ENCODE results near the gene CABP1.

CABP1 gene

DNA sequence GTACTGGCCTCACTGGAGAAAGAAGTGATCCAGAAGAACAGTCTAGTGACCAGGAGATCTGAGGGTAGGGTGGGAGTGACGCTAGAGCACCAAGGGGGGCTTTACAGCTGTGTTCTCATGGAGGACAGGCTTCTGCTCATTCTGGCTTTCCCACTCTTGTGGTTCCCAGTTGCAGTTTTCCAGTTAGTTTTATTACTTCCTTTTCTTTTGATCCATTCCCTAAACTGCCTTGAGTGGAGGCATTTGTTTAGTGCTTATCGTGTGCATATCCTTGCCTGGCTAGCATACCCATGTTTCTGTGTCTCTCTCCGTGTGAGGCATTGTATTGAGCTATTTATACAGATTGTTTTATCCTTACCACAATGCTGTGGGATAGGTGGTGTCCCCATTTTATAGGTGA lies 50.6 kb downstream of the CABP1 start:
- TF ChIP-seq, protein P1, sequence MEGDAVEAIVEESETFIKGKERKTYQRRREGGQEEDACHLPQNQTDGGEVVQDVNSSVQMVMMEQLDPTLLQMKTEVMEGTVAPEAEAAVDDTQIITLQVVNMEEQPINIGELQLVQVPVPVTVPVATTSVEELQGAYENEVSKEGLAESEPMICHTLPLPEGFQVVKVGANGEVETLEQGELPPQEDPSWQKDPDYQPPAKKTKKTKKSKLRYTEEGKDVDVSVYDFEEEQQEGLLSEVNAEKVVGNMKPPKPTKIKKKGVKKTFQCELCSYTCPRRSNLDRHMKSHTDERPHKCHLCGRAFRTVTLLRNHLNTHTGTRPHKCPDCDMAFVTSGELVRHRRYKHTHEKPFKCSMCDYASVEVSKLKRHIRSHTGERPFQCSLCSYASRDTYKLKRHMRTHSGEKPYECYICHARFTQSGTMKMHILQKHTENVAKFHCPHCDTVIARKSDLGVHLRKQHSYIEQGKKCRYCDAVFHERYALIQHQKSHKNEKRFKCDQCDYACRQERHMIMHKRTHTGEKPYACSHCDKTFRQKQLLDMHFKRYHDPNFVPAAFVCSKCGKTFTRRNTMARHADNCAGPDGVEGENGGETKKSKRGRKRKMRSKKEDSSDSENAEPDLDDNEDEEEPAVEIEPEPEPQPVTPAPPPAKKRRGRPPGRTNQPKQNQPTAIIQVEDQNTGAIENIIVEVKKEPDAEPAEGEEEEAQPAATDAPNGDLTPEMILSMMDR (IDR thresholded peaks at IDR 0.05; ENCODE audit: borderline replicate concordance, insufficient read depth, low read depth, low read length) = no peak
- H3K4me3 ChIP-seq (ENCODE audit: low read depth, low read length) = no peak overlapping the region

DNA sequence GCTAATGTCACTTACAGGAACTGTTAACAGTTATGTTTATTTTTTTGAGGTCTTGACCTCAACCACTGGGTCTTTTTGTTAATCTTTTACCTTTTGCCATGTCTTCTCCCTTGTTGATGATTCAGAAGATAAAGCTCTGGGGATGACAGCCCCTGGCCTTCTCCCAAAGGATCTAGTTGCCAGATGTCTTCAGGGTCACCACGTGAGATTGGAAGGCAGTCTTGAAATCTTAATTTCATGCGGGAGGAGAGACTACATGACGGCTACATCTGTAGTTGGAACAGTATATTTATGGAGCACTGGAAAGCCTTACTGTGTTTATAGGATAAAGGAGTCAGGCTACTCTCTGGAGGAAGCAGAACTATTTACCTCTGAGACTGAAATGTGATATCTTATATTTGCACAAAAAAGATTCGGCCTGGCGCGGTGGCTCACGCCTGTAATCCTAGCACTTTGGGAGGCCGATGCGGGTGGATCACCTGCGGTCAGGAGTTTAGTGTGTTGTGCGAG lies 52.2 kb downstream of the CABP1 start:
- TF ChIP-seq, protein P1 (IDR thresholded peaks at IDR 0.05; ENCODE audit: borderline replicate concordance, insufficient read depth, low read depth, low read length) = no peak
- no peak overlapping the region for H3K4me3 ChIP-seq (ENCODE audit: low read depth, low read length)

DNA sequence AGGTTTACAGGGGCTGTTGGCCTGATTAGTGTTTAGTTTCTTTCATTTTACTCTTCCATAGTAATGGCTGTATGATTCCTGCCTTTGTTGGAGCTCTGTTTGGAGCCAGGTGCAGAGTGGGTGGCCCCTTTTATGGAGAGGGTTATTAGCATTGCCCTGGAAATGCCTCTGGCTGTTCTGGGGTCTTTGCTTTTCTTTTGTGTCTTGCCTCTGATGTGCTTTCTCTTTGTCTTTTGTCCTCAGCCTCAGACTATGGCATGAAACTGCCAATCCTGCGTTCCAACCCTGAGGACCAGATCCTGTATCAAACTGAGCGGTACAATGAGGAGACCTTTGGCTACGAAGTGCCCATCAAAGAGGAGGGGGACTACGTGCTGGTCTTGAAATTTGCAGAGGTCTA lies 53.4 kb downstream of the CABP1 start:
- no peak overlapping the region for H3K4me3 ChIP-seq (ENCODE audit: low read depth, low read length)

DNA sequence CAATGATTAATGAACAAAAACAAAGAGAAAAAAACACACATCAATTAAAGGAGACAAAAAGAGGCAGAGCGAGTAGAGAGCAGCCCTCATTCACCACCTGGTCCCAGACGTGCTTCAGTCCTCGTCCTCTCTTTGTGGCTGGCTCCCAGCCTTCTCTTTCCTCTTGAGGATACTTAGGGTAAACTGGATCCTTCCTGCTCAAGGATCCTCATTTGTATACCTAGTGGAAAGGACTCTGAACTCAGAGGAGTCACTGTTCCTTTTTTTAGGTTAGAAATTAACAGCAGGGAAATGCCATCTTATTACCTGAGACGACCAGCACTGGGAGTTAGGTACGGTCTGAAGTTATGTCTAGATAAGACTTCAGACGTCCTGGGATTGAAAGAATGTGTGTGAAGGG lies 56.2 kb downstream of the CABP1 start:
- TF ChIP-seq, protein P1 (IDR thresholded peaks at IDR 0.05; ENCODE audit: borderline replicate concordance, insufficient read depth, low read depth, low read length) = no peak
- H3K4me3 ChIP-seq (ENCODE audit: low read depth, low read length) = no peak overlapping the region

More for the DNA sequence above, 53.4 kb downstream of the CABP1 start:
- TF ChIP-seq, protein P1 (IDR thresholded peaks at IDR 0.05; ENCODE audit: borderline replicate concordance, insufficient read depth, low read depth, low read length) = no peak

DNA sequence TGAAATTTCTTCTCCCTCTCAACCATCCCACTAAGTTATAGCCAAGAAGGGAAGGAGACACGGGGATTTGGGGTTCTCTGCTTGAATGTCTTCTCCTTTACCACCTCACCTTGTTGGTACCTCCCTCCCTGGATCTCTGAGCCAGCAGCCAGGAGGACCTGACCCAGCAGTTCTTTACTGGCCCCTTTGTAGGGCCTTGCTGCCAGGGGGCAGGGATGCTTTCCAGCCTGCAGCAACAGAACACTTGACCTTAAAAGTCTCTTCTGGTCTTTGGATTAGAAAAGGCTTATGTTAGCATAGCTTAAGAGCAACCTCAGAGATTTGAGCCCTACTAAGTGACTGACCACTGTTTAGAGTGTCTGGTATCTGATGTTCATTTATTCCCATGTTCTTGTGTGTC lies 56.9 kb downstream of the CABP1 start:
- no peak overlapping the region for H3K4me3 ChIP-seq (ENCODE audit: low read depth, low read length)
- TF ChIP-seq, protein P1 (IDR thresholded peaks at IDR 0.05; ENCODE audit: borderline replicate concordance, insufficient read depth, low read depth, low read length) = no peak

DNA sequence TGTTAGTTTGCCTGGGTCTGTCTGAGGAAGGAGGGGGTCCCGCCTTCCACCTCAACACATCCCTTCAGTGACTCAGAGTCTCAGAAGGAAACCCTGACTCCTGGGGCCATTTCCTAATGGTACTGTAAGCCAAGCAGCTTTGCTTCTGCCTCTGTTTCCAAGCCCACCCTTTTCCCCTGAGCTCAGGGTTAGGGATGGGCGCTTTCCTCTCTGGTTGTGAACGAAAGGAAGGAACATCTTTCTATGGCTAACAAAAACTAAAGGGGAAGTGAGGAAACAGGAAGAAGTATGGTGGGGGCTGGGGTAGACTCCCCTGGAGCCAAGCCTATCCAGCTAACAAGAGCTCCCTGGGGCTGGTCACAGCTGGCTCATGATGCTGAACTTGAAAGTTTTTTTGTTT lies 58.2 kb downstream of the CABP1 start:
- H3K4me3 ChIP-seq (ENCODE audit: low read depth, low read length) = no peak overlapping the region
- TF ChIP-seq, protein P1 (IDR thresholded peaks at IDR 0.05; ENCODE audit: borderline replicate concordance, insufficient read depth, low read depth, low read length) = no peak

DNA sequence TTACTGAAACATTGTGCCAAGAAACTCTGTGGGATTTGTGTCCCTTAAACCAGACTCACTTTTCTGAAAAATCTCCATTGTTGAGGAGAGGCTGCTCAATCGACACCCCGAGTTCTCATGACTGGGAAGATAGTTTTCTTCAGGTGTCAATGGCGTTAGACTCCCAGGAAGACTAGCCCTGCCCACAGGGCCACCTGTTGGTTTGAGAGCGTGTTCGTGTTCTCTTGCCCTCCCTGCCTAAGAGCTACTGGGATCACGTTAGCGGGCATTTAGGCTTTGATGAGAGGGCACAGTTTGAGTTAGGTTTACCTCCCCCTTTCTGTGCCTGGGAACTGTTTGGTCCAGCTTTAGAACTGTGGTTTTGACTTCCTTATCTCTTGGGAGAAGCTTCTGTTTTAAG lies 59.1 kb downstream of the CABP1 start:
- TF ChIP-seq, protein P1 (IDR thresholded peaks at IDR 0.05; ENCODE audit: borderline replicate concordance, insufficient read depth, low read depth, low read length) = no peak
- no peak overlapping the region for H3K4me3 ChIP-seq (ENCODE audit: low read depth, low read length)

Measured in GM12875 (cell line).